ENCODE results near the gene FBXL7. TPM values are rescaled to one million over a fixed set of nuclear protein-coding genes. Genes with fewer than 3 reads are reported as not detected.
A peak's percentile ranks its signal among the peaks of the same experiment; 100 is the strongest.

Gene FBXL7
- total RNA-seq, 1 experiment from 2014 or later: 15.1 TPM

GRCh38 chr5:15645381-15646160 lies 145.6 kb downstream of the FBXL7 start:
- Histone ChIP-seq H3K27me3 (no peaks in the 10 kb centered on the region), H3K4me1 (no peaks in the 10 kb centered on the region), H3K4me3 (no peak overlapping the region), H3K36me3 (no peaks in the 10 kb centered on the region), H3K27ac (no peak overlapping the region), H3K9me3 (replicated peaks) (no peaks in the 10 kb centered on the region)
- DNase-seq: no peak

- Histone ChIP-seq H3K4me1 (no peaks in the 10 kb centered on the region), H3K27ac (no peak overlapping the region), H3K4me3 (no peak overlapping the region), H3K27me3 (no peaks in the 10 kb centered on the region), H3K36me3 (no peaks in the 10 kb centered on the region), H3K9me3 (replicated peaks) (no peaks in the 10 kb centered on the region)
- DNase-seq: no peak
Measured at GRCh38 chr5:15646371-15646770, 146.4 kb downstream of the FBXL7 start.

GRCh38 chr5:15647251-15647650 lies 147.3 kb downstream of the FBXL7 start:
- Histone ChIP-seq H3K27me3 (no peaks in the 10 kb centered on the region), H3K9me3 (replicated peaks) (no peaks in the 10 kb centered on the region), H3K4me3 (no peak overlapping the region), H3K4me1 (no peaks in the 10 kb centered on the region), H3K27ac (no peak overlapping the region), H3K36me3 (no peaks in the 10 kb centered on the region)
- DNase-seq: no peak

GRCh38 chr5:15650266-15650665 lies 150.3 kb downstream of the FBXL7 start:
- Histone ChIP-seq H3K27me3 (no peaks in the 10 kb centered on the region), H3K9me3 (replicated peaks) (no peaks in the 10 kb centered on the region), H3K4me1 (no peaks in the 10 kb centered on the region), H3K27ac (no peak overlapping the region), H3K36me3 (no peaks in the 10 kb centered on the region), H3K4me3 (no peak overlapping the region)
- no peak for DNase-seq

- Histone ChIP-seq H3K27me3 (no peaks in the 10 kb centered on the region), H3K9me3 (replicated peaks) (no peaks in the 10 kb centered on the region), H3K27ac (no peak overlapping the region), H3K36me3 (no peaks in the 10 kb centered on the region), H3K4me3 (no peak overlapping the region), H3K4me1 (no peaks in the 10 kb centered on the region)
- no peak for DNase-seq
Measured at GRCh38 chr5:15654779-15655178, 154.8 kb downstream of the FBXL7 start.

- Histone ChIP-seq H3K27me3 (no peaks in the 10 kb centered on the region), H3K4me3 (no peak overlapping the region), H3K4me1 (no peaks in the 10 kb centered on the region), H3K36me3 (no peaks in the 10 kb centered on the region), H3K27ac (no peak overlapping the region), H3K9me3 (replicated peaks) (no peaks in the 10 kb centered on the region)
- DNase-seq: no peak
Measured at GRCh38 chr5:15655683-15656082, 155.7 kb downstream of the FBXL7 start.

- DNase-seq: no peak
- no peak overlapping the region for H3K27ac ChIP-seq
- no peaks in the 10 kb centered on the region for H3K36me3 ChIP-seq
- no peaks in the 10 kb centered on the region; the same call in 1 of the 2 replicates for H3K9me3 ChIP-seq (replicated peaks)
- H3K4me1 ChIP-seq: no peaks in the 10 kb centered on the region
- H3K4me3 ChIP-seq: no peak overlapping the region
- no peaks in the 10 kb centered on the region for H3K27me3 ChIP-seq
Measured at GRCh38 chr5:15664961-15665360, 165.0 kb downstream of the FBXL7 start.

GRCh38 chr5:15669826-15670225 lies 169.8 kb downstream of the FBXL7 start:
- H3K27ac ChIP-seq: no peak overlapping the region
- no peaks in the 10 kb centered on the region for H3K4me1 ChIP-seq
- no peaks in the 10 kb centered on the region for H3K36me3 ChIP-seq
- H3K4me3 ChIP-seq: no peak overlapping the region
- H3K27me3 ChIP-seq: no peaks in the 10 kb centered on the region
- H3K9me3 ChIP-seq (replicated peaks): no peaks in the 10 kb centered on the region
- no peak for DNase-seq

GRCh38 chr5:15674716-15675115 lies 174.7 kb downstream of the FBXL7 start:
- DNase-seq: no peak
- no peaks in the 10 kb centered on the region for H3K9me3 ChIP-seq (replicated peaks)
- no peaks in the 10 kb centered on the region for H3K4me1 ChIP-seq
- H3K36me3 ChIP-seq: no peaks in the 10 kb centered on the region
- H3K4me3 ChIP-seq: no peak overlapping the region
- no peaks in the 10 kb centered on the region for H3K27me3 ChIP-seq
- H3K27ac ChIP-seq: no peak overlapping the region

GRCh38 chr5:15676591-15676990 lies 176.6 kb downstream of the FBXL7 start:
- DNase-seq: peak in 1 of 2 experiments; percentile 8
- Histone ChIP-seq H3K27ac (no peak overlapping the region), H3K4me1 (no peaks in the 10 kb centered on the region), H3K27me3 (no peaks in the 10 kb centered on the region), H3K36me3 (no peaks in the 10 kb centered on the region), H3K9me3 (replicated peaks) (no peaks in the 10 kb centered on the region), H3K4me3 (no peak overlapping the region)

GRCh38 chr5:15679161-15679560 lies 179.2 kb downstream of the FBXL7 start:
- no peaks in the 10 kb centered on the region for H3K36me3 ChIP-seq
- no peak overlapping the region for H3K27ac ChIP-seq
- no peaks in the 10 kb centered on the region for H3K27me3 ChIP-seq
- H3K4me3 ChIP-seq: no peak overlapping the region
- 0 out of 2 replicates have a peak, but pooled peaks cover 4% of the 10 kb centered on the region for H3K4me1 ChIP-seq
- no peak for DNase-seq
- no peaks in the 10 kb centered on the region for H3K9me3 ChIP-seq (replicated peaks)

- no peak for DNase-seq
- H3K4me1 ChIP-seq: 0 out of 2 replicates have a peak, but pooled peaks cover 4% of the 10 kb centered on the region
- no peaks in the 10 kb centered on the region for H3K27me3 ChIP-seq
- no peak overlapping the region for H3K27ac ChIP-seq
- H3K36me3 ChIP-seq: no peaks in the 10 kb centered on the region
- no peak overlapping the region for H3K4me3 ChIP-seq
- H3K9me3 ChIP-seq (replicated peaks): no peaks in the 10 kb centered on the region
Measured at GRCh38 chr5:15680455-15680854, 180.5 kb downstream of the FBXL7 start.

GRCh38 chr5:15682122-15682521 lies 182.1 kb downstream of the FBXL7 start:
- DNase-seq: no peak
- H3K27ac ChIP-seq: no peak overlapping the region
- H3K27me3 ChIP-seq: no peaks in the 10 kb centered on the region
- H3K36me3 ChIP-seq: no peaks in the 10 kb centered on the region
- no peaks in the 10 kb centered on the region for H3K9me3 ChIP-seq (replicated peaks)
- H3K4me3 ChIP-seq: no peak overlapping the region
- 0 out of 2 replicates have a peak, but pooled peaks cover 4% of the 10 kb centered on the region for H3K4me1 ChIP-seq

- Histone ChIP-seq H3K36me3 (no peaks in the 10 kb centered on the region), H3K27me3 (no peaks in the 10 kb centered on the region), H3K4me1 (0 out of 2 replicates have a peak, but pooled peaks cover 4% of the 10 kb centered on the region), H3K9me3 (replicated peaks) (no peaks in the 10 kb centered on the region), H3K4me3 (no peak overlapping the region), H3K27ac (no peak overlapping the region)
- peak in 1 of 2 experiments; percentile 9 for DNase-seq
Measured at GRCh38 chr5:15682566-15682965, 182.6 kb downstream of the FBXL7 start.

GRCh38 chr5:15683332-15683731 lies 183.4 kb downstream of the FBXL7 start:
- no peaks in the 10 kb centered on the region for H3K36me3 ChIP-seq
- no peaks in the 10 kb centered on the region for H3K27me3 ChIP-seq
- DNase-seq: peak; percentile 25 to 48
- no peak overlapping the region for H3K4me3 ChIP-seq
- no peak overlapping the region for H3K27ac ChIP-seq
- H3K9me3 ChIP-seq (replicated peaks): no peaks in the 10 kb centered on the region
- 0 out of 2 replicates have a peak, but pooled peaks cover 4% of the 10 kb centered on the region for H3K4me1 ChIP-seq

GRCh38 chr5:15687401-15687800 lies 187.4 kb downstream of the FBXL7 start:
- no peak overlapping the region for H3K27ac ChIP-seq
- 0 out of 2 replicates have a peak, but pooled peaks cover 4% of the 10 kb centered on the region for H3K4me1 ChIP-seq
- no peaks in the 10 kb centered on the region for H3K36me3 ChIP-seq
- H3K9me3 ChIP-seq (replicated peaks): no peaks in the 10 kb centered on the region
- DNase-seq: no peak
- H3K27me3 ChIP-seq: no peaks in the 10 kb centered on the region
- H3K4me3 ChIP-seq: no peak overlapping the region

Data from SJCRH30 (cell line).